SU-DHL-6 (cell line): ENCODE measurements around the gene CTCFL.

Source experiments
- CTCF ChIP-seq: fragments of 200-600 bp; sonication (generic); IDR thresholded peaks from one replicate; pipeline ENCODE4 v1.5.1; 2017; ENCODE audit warnings: antibody characterized with exemption, mild to moderate bottlenecking, low read length, moderate library complexity; ENCODE audit not compliant: insufficient read depth, poor library complexity, severe bottlenecking
- EZH2phosphoT487 ChIP-seq: fragments of 200-600 bp; sonication (generic), shearing (Covaris generic); conservative IDR thresholded peaks from 2 replicates; pipeline ENCODE4 v1.6.1; 2018; ENCODE audit warnings: mild to moderate bottlenecking, antibody characterized with exemption, low read length, moderate library complexity, mixed read lengths

- TF ChIP-seq CTCF (no peak), EZH2phosphoT487 (no peak)
Observed at GRCh38 chr20:57451431-57451794, 73.5 kb downstream of the CTCFL start.
